ENCODE data around the gene ITPKA.

The ITPKA gene

DNA sequence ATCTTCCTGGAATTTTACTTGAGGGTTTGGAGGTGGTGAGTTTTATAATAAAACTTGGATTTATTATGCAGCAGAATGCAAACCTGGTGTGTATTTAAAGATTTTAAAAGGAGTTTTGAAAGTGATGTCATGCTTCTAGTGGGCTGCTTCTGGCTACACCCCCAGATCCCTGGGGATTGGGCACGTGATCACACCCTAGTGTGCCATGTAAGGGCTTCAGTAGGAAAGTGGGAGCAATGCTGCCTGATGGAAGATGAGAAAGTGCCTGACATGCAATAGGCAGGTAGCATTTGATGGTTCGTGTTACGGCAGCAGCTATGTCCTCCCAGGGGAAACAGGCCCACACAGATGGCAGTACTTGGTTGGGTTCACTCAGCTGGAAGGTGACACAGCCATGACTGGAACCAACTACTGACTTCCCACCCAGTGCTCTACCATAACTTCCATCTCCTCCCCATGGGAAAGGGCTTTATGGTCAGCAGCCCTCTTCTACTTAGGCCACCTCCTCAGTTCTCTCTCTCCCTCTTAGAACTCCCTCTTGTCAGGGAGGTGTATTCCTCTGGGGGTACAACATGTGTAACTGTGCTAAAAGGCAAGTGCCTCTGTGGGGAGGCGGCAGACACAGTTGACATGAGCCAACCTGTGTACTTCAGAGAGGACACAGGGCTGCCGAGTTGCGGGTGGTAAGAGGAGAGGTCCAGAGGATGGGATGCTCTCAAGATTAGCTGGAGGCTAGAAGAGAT lies 5.6 kb downstream of the ITPKA start:
- H3K4me1 ChIP-seq (ENCODE audit: insufficient read depth, low read length, severe bottlenecking), result peaks cover 40% of the 10 kb centered on the region
- TF ChIP-seq CTCF (IDR thresholded peaks at IDR 0.05; ENCODE audit: low read length) (no peak), EZH2 (IDR thresholded peaks at IDR 0.05; ENCODE audit: borderline replicate concordance, low read length) (no peak)
- H3K9me3 ChIP-seq (ENCODE audit: low read length), result no peaks in the 10 kb centered on the region
- no peak overlapping the region for H3K9ac ChIP-seq (ENCODE audit: low read length)
- H3K79me2 ChIP-seq (ENCODE audit: insufficient read depth, low read length), result no peaks in the 10 kb centered on the region
- H3K36me3 ChIP-seq (ENCODE audit: insufficient read depth, low read length), result no peaks in the 10 kb centered on the region
- no peaks in the 10 kb centered on the region for H3K9me2 ChIP-seq (ENCODE audit: low read depth, low read length)
- no peak overlapping the region for H2AFZ ChIP-seq (ENCODE audit: low read length)
- no peak overlapping the region for H3K4me3 ChIP-seq (ENCODE audit: low read depth, low read length, poor library complexity, severe bottlenecking)
- no peak overlapping the region for H3K4me2 ChIP-seq (ENCODE audit: low read length)
- peaks cover 13% of the 10 kb centered on the region; the same call in 1 of the 2 replicates for H3K27me3 ChIP-seq (ENCODE audit: insufficient read depth, low read length)
- no peaks in the 10 kb centered on the region for H4K20me1 ChIP-seq (ENCODE audit: insufficient read depth, low read length)
- no peaks in the 10 kb centered on the region for H3F3A ChIP-seq (ENCODE audit: insufficient read depth, low read length)
- H3K27ac ChIP-seq (ENCODE audit: low read depth, low read length, poor library complexity, severe bottlenecking), result no peak overlapping the region

DNA sequence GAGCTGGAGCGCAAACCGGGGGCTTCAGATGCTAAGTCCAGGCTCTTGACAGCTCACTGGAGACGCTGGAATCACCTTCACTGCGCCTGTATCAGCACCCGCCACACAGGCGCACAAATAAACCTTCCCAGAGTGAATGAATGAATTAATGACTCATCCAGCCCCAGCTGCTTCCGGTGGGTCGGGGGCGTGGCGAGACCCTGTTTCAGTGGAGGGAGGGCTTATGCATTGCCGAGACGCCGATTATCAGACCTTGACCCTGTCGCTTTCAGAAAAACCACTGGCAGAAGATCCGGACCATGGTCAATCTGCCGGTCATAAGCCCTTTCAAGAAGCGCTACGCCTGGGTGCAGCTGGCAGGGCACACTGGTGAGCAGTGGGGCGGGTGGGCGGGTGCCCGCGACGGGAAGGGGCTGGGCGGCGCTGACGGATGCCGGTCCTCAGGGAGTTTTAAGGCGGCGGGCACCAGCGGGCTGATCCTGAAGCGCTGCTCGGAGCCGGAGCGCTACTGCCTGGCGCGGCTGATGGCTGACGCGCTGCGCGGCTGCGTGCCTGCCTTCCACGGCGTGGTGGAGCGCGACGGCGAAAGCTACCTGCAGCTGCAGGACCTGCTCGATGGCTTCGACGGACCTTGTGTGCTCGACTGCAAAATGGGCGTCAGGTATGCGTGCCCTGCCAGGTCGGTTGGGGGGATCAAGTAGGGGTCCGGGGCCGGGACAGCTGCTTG lies 7.7 kb downstream of the ITPKA start:
- H2AFZ ChIP-seq (ENCODE audit: low read length), result no peak overlapping the region
- H3K79me2 ChIP-seq (ENCODE audit: insufficient read depth, low read length), result no peaks in the 10 kb centered on the region
- H3K27me3 ChIP-seq (ENCODE audit: insufficient read depth, low read length), result peaks cover 4% of the 10 kb centered on the region; the same call in 1 of the 2 replicates
- peaks cover 25% of the 10 kb centered on the region for H3K4me1 ChIP-seq (ENCODE audit: insufficient read depth, low read length, severe bottlenecking)
- no peaks in the 10 kb centered on the region for H3K9me3 ChIP-seq (ENCODE audit: low read length)
- peak overlapping the region; percentile 40 for H3K4me3 ChIP-seq (ENCODE audit: low read depth, low read length, poor library complexity, severe bottlenecking)
- H4K20me1 ChIP-seq (ENCODE audit: insufficient read depth, low read length), result no peaks in the 10 kb centered on the region
- H3K27ac ChIP-seq (ENCODE audit: low read depth, low read length, poor library complexity, severe bottlenecking), result no peak overlapping the region
- TF ChIP-seq EZH2 (IDR thresholded peaks at IDR 0.05; ENCODE audit: borderline replicate concordance, low read length), result no peak
- no peak for TF ChIP-seq CTCF (IDR thresholded peaks at IDR 0.05; ENCODE audit: low read length)
- no peaks in the 10 kb centered on the region for H3F3A ChIP-seq (ENCODE audit: insufficient read depth, low read length)
- no peak overlapping the region for H3K9ac ChIP-seq (ENCODE audit: low read length)
- H3K36me3 ChIP-seq (ENCODE audit: insufficient read depth, low read length), result no peaks in the 10 kb centered on the region
- no peaks in the 10 kb centered on the region for H3K9me2 ChIP-seq (ENCODE audit: low read depth, low read length)
- peak overlapping the region; percentile 64 for H3K4me2 ChIP-seq (ENCODE audit: low read length)

DNA sequence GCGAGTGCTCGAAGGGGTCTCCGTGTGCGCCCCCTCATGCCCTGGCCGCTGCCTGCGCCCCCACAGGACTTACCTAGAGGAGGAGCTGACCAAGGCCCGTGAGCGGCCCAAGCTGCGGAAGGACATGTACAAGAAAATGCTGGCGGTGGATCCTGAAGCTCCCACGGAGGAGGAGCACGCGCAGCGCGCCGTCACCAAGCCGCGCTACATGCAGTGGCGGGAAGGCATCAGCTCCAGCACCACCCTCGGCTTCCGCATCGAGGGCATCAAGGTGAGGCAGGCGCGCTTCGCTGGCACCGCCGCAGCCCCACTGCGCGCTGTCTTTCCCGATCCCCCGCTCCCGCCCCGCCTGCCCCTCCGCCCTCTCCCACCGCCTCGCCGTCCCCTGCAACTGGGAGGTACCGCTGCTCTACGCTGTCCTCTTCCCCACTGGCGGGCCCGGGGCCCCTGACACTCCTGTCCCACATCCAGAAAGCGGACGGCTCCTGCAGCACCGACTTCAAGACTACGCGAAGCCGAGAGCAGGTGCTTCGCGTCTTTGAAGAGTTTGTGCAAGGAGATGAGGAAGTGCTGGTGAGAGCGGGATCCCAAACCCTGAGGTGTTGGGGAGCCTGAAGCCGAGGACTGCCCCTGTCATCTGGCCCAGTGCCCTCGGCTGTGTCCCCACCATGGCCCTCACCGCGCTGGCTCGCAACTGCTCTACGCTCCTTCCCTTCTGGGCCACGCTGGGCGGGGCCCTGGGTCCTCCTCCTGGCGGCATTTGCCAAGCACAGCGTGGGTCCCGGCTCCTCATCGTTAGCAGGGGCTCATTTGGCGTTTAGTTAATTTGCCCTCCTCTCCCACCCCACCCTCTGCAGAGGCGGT lies 8.5 kb downstream of the ITPKA start:
- H3K27ac ChIP-seq (ENCODE audit: low read depth, low read length, poor library complexity, severe bottlenecking), result no peak overlapping the region
- H3K36me3 ChIP-seq (ENCODE audit: insufficient read depth, low read length), result no peaks in the 10 kb centered on the region
- H3K79me2 ChIP-seq (ENCODE audit: insufficient read depth, low read length), result no peaks in the 10 kb centered on the region
- H3K9me2 ChIP-seq (ENCODE audit: low read depth, low read length), result no peaks in the 10 kb centered on the region
- no peaks in the 10 kb centered on the region for H4K20me1 ChIP-seq (ENCODE audit: insufficient read depth, low read length)
- H3K27me3 ChIP-seq (ENCODE audit: insufficient read depth, low read length), result peaks cover 7% of the 10 kb centered on the region; the same call in 1 of the 2 replicates
- peak overlapping the region; percentile 40 for H3K4me3 ChIP-seq (ENCODE audit: low read depth, low read length, poor library complexity, severe bottlenecking)
- TF ChIP-seq EZH2 (IDR thresholded peaks at IDR 0.05; ENCODE audit: borderline replicate concordance, low read length) (no peak), CTCF (IDR thresholded peaks at IDR 0.05; ENCODE audit: low read length) (no peak)
- H3K4me1 ChIP-seq (ENCODE audit: insufficient read depth, low read length, severe bottlenecking), result peaks cover 25% of the 10 kb centered on the region
- H3K9ac ChIP-seq (ENCODE audit: low read length), result no peak overlapping the region
- no peaks in the 10 kb centered on the region for H3K9me3 ChIP-seq (ENCODE audit: low read length)
- peak overlapping the region; percentile 64 for H3K4me2 ChIP-seq (ENCODE audit: low read length)
- no peaks in the 10 kb centered on the region for H3F3A ChIP-seq (ENCODE audit: insufficient read depth, low read length)
- no peak overlapping the region for H2AFZ ChIP-seq (ENCODE audit: low read length)

All from OCI-LY1 (cell line).